Chondrocyte (in vitro differentiated cells): ENCODE data around the gene ADIG. TPM values are rescaled to one million over a fixed set of nuclear protein-coding genes. Genes with fewer than 3 reads are reported as not detected.

ENCODE experiments used
- DNase-seq: peaks from one replicate; pipeline ENCODE4 v3.0.0; 2021; ENCODE audit warnings: mixed read lengths, low spot score
- H3K27ac Mint-ChIP-seq: one replicate; pipeline ENCODE4 v1.8.0; 2021; ENCODE audit warnings: mild to moderate bottlenecking, moderate library complexity, mixed read lengths; ENCODE audit not compliant: unreplicated experiment
- H3K27me3 Mint-ChIP-seq: 2 replicates; pipeline ENCODE4 v1.8.0; 2021; ENCODE audit warnings: low read depth, mixed read lengths
- H3K36me3 Mint-ChIP-seq: 2 replicates; pipeline ENCODE4 v1.8.0; 2021; ENCODE audit warnings: low read depth, mixed read lengths
- H3K4me1 Mint-ChIP-seq: 2 replicates; pipeline ENCODE4 v1.8.0; 2021; ENCODE audit warnings: low read depth, mild to moderate bottlenecking, mixed read lengths
- H3K4me3 Mint-ChIP-seq: one replicate; pipeline ENCODE4 v1.8.0; 2021; ENCODE audit warnings: mild to moderate bottlenecking, moderate library complexity, mixed read lengths; ENCODE audit not compliant: unreplicated experiment
- H3K9me3 Mint-ChIP-seq: 2 replicates; pipeline ENCODE4 v1.8.0; 2021; ENCODE audit warnings: low read depth, mixed read lengths
- total RNA-seq: library from RNA; stranded (reverse); gene quantifications from 3 replicates; pipeline ENCODE4 v1.2.1, GENCODE V29; 2021
- TF ChIP-seq, protein P1 (sequence below): fragments of 200-600 bp; sonication (generic); IDR thresholded peaks from 2 replicates; pipeline ENCODE4 v1.5.0; 2021; ENCODE audit warnings: antibody characterized with exemption, mild to moderate bottlenecking, moderate library complexity

Gene ADIG
- total RNA-seq, 1 donor from 2014 or later: not detected

DNA sequence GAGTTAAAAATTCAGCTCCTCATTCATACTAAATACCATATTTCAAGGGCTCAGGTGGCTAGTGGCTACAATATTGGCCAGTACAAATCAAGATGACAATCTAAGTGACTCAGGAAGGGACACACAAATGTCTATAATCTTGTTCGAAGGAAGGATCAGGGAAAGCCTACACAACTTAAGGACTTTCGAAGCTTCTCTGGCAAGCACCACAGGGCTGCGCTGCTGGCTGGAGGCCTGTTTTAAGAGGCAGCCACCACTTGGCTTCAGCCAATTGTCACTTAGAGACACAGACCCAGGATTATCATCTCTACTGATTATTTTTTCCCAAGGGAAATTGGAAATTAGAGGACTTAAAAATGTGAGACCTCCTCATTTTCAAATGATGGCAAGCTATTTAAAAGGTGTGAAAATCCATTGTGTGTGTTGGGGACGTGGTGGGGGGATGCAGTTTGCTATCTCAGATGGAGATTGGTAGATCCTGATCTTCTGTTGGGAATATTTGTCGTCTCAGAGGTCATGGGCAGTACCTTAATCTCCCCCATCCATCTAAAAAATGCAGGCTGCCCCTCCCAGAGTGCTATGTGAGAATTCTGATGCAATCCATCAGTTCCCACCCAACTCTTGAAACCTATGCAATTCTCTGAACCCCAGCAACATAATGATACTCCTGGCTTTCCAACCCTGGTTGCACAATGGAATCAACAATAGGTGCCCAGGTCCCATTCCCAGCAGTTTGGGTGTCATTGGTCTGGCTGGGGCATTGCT, 31.9 kb downstream of the ADIG start:
- H3K4me1 Mint-ChIP-seq: peaks cover 3% of the 10 kb centered on the region
- DNase-seq: no peak
- no peaks in the 10 kb centered on the region for H3K36me3 Mint-ChIP-seq
- no peak overlapping the region for H3K27ac Mint-ChIP-seq
- H3K27me3 Mint-ChIP-seq: peaks cover 29% of the 10 kb centered on the region
- H3K9me3 Mint-ChIP-seq: no peaks in the 10 kb centered on the region
- TF ChIP-seq, protein P1, sequence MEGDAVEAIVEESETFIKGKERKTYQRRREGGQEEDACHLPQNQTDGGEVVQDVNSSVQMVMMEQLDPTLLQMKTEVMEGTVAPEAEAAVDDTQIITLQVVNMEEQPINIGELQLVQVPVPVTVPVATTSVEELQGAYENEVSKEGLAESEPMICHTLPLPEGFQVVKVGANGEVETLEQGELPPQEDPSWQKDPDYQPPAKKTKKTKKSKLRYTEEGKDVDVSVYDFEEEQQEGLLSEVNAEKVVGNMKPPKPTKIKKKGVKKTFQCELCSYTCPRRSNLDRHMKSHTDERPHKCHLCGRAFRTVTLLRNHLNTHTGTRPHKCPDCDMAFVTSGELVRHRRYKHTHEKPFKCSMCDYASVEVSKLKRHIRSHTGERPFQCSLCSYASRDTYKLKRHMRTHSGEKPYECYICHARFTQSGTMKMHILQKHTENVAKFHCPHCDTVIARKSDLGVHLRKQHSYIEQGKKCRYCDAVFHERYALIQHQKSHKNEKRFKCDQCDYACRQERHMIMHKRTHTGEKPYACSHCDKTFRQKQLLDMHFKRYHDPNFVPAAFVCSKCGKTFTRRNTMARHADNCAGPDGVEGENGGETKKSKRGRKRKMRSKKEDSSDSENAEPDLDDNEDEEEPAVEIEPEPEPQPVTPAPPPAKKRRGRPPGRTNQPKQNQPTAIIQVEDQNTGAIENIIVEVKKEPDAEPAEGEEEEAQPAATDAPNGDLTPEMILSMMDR: no peak
- H3K4me3 Mint-ChIP-seq: no peak overlapping the region

DNA sequence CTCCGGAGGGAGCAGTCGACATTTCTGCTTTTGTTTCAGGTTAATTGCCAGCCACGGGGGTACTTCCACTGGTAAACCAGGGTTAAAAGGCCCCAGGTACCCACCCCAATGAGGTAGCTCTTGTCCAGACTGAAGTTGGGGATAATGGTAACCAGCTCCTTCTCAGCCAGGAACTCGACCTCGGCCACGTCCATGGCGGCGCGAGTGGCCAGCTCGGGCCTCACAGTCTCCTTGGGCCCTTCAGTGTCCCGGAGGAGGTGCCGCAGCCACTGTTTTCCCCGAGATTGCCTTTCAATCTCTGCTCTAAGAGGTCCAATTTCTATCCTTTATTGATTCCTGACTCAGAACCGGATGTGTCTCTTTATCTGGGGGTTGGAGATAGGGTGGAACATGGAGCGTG, 34.3 kb downstream of the ADIG start:
- H3K4me3 Mint-ChIP-seq: no peak overlapping the region
- H3K4me1 Mint-ChIP-seq: peaks cover 3% of the 10 kb centered on the region
- TF ChIP-seq, protein P1: no peak
- peaks cover 38% of the 10 kb centered on the region for H3K27me3 Mint-ChIP-seq
- DNase-seq: no peak
- no peak overlapping the region for H3K27ac Mint-ChIP-seq
- no peaks in the 10 kb centered on the region for H3K9me3 Mint-ChIP-seq
- H3K36me3 Mint-ChIP-seq: no peaks in the 10 kb centered on the region

GRCh38 chr20:38616457-38616856, 35.5 kb downstream of the ADIG start:
- no peaks in the 10 kb centered on the region for H3K4me1 Mint-ChIP-seq
- no peak for DNase-seq
- H3K4me3 Mint-ChIP-seq: no peak overlapping the region
- TF ChIP-seq, protein P1: no peak
- H3K36me3 Mint-ChIP-seq: no peaks in the 10 kb centered on the region
- no peaks in the 10 kb centered on the region for H3K9me3 Mint-ChIP-seq
- peaks cover 48% of the 10 kb centered on the region for H3K27me3 Mint-ChIP-seq
- no peak overlapping the region for H3K27ac Mint-ChIP-seq

DNA sequence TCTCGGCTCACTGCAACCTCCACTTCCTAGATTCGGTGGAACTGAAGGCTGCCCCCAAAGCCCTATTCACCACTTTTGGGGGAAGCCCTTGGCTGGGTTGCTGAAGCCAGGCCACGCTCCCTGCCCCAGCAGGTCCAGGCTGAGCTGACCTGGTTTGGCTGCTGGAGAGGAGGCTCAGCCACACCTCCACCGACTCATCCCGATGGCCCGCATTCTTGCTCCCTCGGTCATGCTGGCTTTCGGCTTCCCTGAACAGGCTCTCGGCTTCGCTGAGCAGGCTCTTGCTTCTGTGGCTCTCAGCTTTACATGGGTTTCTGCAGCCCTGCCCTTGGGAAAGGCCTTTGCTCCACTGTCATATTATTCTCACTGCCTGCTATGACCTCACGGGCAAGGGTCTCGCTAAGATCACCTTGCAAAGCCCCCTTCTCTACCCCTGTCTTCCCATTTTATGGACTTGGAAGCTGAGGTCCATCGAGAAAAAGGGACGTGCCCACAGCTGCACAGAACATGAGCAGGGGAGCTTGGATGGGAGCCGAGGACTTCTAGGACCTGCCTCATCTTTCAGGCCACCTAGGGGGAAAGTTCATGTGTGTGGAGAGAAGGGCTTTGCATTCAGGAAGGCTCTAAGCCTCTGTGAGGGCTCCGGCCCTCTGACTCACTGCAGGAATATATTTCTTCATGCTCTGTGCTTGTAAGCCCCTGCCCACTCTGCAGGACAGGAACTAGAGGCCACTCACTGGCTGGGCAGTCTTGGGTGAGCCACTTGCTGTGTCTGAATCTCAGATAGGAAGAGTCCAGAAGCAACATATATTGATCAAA, 36.2 kb downstream of the ADIG start:
- no peaks in the 10 kb centered on the region for H3K36me3 Mint-ChIP-seq
- TF ChIP-seq, protein P1: no peak
- no peak overlapping the region for H3K4me3 Mint-ChIP-seq
- peaks cover 48% of the 10 kb centered on the region for H3K27me3 Mint-ChIP-seq
- H3K27ac Mint-ChIP-seq: no peak overlapping the region
- no peaks in the 10 kb centered on the region for H3K4me1 Mint-ChIP-seq
- DNase-seq: no peak
- H3K9me3 Mint-ChIP-seq: no peaks in the 10 kb centered on the region

DNA sequence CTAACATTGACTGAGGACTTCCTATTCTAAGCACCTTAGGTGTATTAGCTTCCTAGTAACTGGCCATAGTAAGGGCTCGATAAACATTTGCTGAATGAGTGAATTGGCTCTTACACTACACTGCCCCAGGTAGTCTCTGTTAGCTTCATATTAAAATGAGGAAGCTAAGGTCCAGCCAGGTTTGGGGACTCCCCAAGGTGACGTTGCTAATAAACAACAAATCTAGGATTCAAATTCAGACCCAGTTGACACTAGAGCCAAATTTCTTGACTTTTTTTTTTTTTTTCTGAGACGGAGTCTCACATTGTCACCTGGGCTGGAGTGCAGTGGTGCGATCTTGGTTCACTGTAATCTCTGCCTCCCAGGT, 36.8 kb downstream of the ADIG start:
- H3K4me1 Mint-ChIP-seq: no peaks in the 10 kb centered on the region
- TF ChIP-seq, protein P1: no peak

More for the DNA sequence above, 36.8 kb downstream of the ADIG start:
- Mint-ChIP-seq H3K9me3 (no peaks in the 10 kb centered on the region), H3K36me3 (no peaks in the 10 kb centered on the region), H3K27me3 (peaks cover 48% of the 10 kb centered on the region), H3K4me3 (no peak overlapping the region), H3K27ac (no peak overlapping the region)
- DNase-seq: no peak
